Esophagus squamous epithelium (tissue), 4 donors: ENCODE data around the gene CCND1.

Source experiments
- POLR2A ChIP-seq, 4 donors: fragments of 450-650 bp; IDR thresholded peaks; one replicate each; pipeline ENCODE4 v1.6.1; 2017; ENCODE audit warnings: antibody characterized with exemption in 4 of 4, mild to moderate bottlenecking in 4 of 4, moderate library complexity in 3 of 4
- TF ChIP-seq, protein P1 (sequence below), 6 experiments: fragments of 450-650 bp in 4 of 6; fragments of 200-600 bp in 2 of 6; sonication (generic) in 2 of 6; IDR thresholded peaks; one replicate each; pipeline ENCODE4 v1.5.1; 2016 to 2019; ENCODE audit warnings: antibody characterized with exemption in 6 of 6, mild to moderate bottlenecking in 4 of 6, moderate library complexity in 4 of 6

DNA sequence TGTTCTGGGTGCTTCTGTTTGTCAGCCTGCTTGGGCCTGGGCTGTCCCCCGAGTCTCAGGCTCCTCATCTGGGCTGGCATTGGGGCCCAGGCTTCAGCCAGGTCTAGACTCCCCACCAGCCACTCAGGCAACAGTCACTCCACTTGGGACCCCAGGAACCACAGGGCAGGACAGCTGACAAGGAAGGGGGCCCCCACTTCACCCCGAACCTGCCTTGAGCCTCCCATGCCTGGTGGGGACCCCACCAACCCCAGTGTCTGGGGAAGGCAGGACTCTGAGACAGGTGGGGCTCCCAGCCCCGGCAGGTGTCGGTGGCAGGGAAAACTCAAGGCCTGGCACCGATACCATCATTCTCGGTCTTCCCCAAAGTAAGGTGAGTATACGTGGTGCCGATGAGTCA, 45.9 kb downstream of the CCND1 start:
- TF ChIP-seq, protein P1, sequence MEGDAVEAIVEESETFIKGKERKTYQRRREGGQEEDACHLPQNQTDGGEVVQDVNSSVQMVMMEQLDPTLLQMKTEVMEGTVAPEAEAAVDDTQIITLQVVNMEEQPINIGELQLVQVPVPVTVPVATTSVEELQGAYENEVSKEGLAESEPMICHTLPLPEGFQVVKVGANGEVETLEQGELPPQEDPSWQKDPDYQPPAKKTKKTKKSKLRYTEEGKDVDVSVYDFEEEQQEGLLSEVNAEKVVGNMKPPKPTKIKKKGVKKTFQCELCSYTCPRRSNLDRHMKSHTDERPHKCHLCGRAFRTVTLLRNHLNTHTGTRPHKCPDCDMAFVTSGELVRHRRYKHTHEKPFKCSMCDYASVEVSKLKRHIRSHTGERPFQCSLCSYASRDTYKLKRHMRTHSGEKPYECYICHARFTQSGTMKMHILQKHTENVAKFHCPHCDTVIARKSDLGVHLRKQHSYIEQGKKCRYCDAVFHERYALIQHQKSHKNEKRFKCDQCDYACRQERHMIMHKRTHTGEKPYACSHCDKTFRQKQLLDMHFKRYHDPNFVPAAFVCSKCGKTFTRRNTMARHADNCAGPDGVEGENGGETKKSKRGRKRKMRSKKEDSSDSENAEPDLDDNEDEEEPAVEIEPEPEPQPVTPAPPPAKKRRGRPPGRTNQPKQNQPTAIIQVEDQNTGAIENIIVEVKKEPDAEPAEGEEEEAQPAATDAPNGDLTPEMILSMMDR (IDR thresholded peaks at IDR 0.05), result no peak
- TF ChIP-seq POLR2A (IDR thresholded peaks at IDR 0.05), result no peak
